IMR-90 (cell line): ENCODE measurements around the gene TECPR2.

Experiments
- MAFK ChIP-seq: IDR thresholded peaks from 2 replicates; pipeline ENCODE4 v1.6.1; 2012; ENCODE audit warnings: low read depth, low read length, improper control_type of control experiment
- POLR2A ChIP-seq: IDR thresholded peaks from 2 replicates; pipeline ENCODE4 v1.6.1; 2012; ENCODE audit warnings: mild to moderate bottlenecking, low read depth, low read length
- SMC3 ChIP-seq: fragments of 150-350 bp; IDR thresholded peaks from 2 replicates; pipeline ENCODE4 v1.6.1; 2016; ENCODE audit warnings: low read depth, mild to moderate bottlenecking, antibody characterized with exemption, low read length, moderate library complexity
- TF ChIP-seq, protein P1 (sequence below): conservative IDR thresholded peaks from 2 replicates; pipeline ENCODE4 v1.5.1; 2012; ENCODE audit warnings: mild to moderate bottlenecking, low read depth, low read length, improper control_type of control experiment
- TF ChIP-seq, protein P2 (sequence below): fragments of 150-350 bp; IDR thresholded peaks from 2 replicates; pipeline ENCODE4 v1.6.1; 2016; ENCODE audit warnings: low read depth, mild to moderate bottlenecking, low read length, moderate library complexity, borderline replicate concordance

DNA sequence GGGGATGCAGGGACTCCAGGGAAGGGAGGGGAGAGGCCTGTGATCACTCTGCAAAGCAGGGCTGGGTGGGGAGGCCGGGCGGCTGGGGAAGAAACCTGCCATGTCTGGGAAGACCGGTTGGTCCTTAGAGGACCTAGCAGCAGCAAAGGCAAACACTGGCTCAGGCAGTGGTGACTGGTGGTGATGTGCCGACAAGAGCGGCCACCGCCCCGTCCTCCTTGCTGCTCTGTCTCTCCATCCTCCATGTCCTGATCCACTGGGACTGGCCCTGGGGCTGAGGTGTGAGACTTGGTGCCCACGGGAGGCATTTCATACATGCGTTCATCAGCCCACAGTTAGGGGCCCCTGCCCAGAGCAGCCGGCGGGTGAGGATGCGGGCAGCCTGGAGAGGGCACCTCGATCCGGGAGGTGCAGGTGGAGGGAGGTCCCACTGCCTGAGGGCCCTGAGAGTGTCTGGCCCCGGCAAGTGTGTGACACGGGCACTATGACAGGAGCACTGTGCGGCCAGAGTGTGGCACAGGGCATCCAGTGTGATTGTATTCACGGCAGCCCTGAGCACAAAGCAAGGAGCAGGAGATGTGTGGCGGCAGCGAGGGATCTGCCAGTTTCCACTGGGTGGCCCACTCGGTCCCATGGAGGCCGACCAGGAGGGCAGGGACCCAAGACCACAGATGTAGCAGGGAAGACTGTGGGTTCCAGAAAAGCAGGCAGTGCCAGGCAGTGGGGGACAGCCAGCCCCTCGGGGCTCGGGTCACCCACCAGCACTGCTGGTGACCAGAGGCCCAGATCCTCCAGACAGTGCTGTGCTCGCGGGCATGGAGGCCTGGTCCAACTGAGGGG is 133.0 kb downstream of the TECPR2 start:
- TF ChIP-seq, protein P1, sequence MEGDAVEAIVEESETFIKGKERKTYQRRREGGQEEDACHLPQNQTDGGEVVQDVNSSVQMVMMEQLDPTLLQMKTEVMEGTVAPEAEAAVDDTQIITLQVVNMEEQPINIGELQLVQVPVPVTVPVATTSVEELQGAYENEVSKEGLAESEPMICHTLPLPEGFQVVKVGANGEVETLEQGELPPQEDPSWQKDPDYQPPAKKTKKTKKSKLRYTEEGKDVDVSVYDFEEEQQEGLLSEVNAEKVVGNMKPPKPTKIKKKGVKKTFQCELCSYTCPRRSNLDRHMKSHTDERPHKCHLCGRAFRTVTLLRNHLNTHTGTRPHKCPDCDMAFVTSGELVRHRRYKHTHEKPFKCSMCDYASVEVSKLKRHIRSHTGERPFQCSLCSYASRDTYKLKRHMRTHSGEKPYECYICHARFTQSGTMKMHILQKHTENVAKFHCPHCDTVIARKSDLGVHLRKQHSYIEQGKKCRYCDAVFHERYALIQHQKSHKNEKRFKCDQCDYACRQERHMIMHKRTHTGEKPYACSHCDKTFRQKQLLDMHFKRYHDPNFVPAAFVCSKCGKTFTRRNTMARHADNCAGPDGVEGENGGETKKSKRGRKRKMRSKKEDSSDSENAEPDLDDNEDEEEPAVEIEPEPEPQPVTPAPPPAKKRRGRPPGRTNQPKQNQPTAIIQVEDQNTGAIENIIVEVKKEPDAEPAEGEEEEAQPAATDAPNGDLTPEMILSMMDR, result no peak
- no peak for TF ChIP-seq POLR2A
- TF ChIP-seq SMC3, result no peak
- no peak for TF ChIP-seq MAFK
- TF ChIP-seq, protein P2, sequence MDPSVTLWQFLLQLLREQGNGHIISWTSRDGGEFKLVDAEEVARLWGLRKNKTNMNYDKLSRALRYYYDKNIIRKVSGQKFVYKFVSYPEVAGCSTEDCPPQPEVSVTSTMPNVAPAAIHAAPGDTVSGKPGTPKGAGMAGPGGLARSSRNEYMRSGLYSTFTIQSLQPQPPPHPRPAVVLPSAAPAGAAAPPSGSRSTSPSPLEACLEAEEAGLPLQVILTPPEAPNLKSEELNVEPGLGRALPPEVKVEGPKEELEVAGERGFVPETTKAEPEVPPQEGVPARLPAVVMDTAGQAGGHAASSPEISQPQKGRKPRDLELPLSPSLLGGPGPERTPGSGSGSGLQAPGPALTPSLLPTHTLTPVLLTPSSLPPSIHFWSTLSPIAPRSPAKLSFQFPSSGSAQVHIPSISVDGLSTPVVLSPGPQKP, result no peak
